Measurements from ENCODE around the gene REX1BD.

The REX1BD gene

DNA sequence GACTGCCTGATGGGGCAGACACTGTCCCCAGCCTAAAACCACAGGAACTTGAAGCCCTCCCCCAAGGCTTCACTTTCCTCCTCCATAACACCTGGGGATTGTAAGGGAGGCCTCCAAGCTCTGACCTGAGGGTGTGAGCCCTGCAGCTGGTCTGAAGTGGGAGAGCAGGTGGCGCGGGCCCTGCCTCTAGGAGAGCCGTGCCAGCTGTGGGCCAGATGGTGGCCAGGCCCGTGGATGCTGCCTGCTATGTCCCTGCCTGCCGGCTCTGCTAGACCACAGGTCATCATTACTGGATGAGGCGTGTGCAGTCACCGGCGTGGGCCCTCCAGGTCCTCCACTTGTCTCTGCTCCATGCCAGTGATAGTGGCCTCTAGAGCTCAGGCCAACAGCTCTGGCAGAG is 44.7 kb downstream of the REX1BD start:
- peaks cover 23% of the 10 kb centered on the region for H3K4me1 Mint-ChIP-seq (ENCODE audit: low read depth)
- H3K9me3 Mint-ChIP-seq = no peaks in the 10 kb centered on the region

DNA sequence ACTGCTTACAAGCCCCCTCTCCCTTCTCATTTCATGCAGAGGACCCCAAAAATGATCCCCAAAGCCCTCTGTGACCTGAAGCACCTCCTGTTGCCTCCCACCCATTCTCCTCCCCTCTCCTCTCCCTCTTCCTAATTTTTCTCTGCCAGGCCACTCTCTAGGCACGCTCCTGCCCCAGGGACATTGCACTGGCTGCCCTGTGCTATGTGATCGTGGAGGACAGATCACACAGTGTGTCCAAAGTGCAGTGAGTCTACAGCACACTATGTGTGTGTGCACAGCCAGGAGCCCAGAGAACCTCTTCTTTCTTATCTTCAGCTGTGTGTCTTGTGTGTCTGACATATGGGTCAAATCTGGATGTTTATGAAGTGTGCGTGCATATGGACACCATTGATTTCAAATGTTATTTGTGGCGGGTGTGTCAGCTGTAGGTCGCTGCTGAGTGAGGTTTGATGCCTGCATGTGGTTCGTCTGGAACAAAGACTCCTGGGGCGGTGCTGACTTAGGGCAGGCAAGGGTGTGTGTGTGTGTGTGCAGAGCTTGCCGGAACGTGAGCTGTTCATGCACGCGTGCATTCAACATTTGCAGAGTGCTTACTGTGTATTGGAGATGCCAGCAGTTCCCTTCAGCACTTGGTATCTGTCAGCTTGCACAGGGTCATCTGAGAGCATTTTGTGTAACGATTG is 46.2 kb downstream of the REX1BD start:
- no peaks in the 10 kb centered on the region for H3K9me3 Mint-ChIP-seq
- no peak for DNase-seq (ENCODE audit: low spot score)
- no peak overlapping the region for H3K27ac Mint-ChIP-seq
- peaks cover 26% of the 10 kb centered on the region for H3K4me1 Mint-ChIP-seq (ENCODE audit: low read depth)
- no peaks in the 10 kb centered on the region for H3K36me3 Mint-ChIP-seq (ENCODE audit: low read depth)
- peaks cover 14% of the 10 kb centered on the region for H3K27me3 Mint-ChIP-seq (ENCODE audit: low read depth)
- H3K4me3 Mint-ChIP-seq = no peak overlapping the region

More for the DNA sequence above, 44.7 kb downstream of the REX1BD start:
- H3K27ac Mint-ChIP-seq = no peak overlapping the region
- no peak overlapping the region for H3K4me3 Mint-ChIP-seq
- DNase-seq (ENCODE audit: low spot score) = no peak
- H3K36me3 Mint-ChIP-seq (ENCODE audit: low read depth) = no peaks in the 10 kb centered on the region
- peaks cover 18% of the 10 kb centered on the region for H3K27me3 Mint-ChIP-seq (ENCODE audit: low read depth)

GRCh38 chr19:18635831-18636182 is 47.2 kb downstream of the REX1BD start:
- peak overlapping the region; percentile 92 for H3K27ac Mint-ChIP-seq
- no peaks in the 10 kb centered on the region for H3K9me3 Mint-ChIP-seq
- H3K36me3 Mint-ChIP-seq (ENCODE audit: low read depth) = no peaks in the 10 kb centered on the region
- DNase-seq (ENCODE audit: low spot score) = no peak
- H3K27me3 Mint-ChIP-seq (ENCODE audit: low read depth) = peaks cover 10% of the 10 kb centered on the region
- peak overlapping the region; percentile 90 for H3K4me3 Mint-ChIP-seq
- peaks cover 27% of the 10 kb centered on the region for H3K4me1 Mint-ChIP-seq (ENCODE audit: low read depth)

DNA sequence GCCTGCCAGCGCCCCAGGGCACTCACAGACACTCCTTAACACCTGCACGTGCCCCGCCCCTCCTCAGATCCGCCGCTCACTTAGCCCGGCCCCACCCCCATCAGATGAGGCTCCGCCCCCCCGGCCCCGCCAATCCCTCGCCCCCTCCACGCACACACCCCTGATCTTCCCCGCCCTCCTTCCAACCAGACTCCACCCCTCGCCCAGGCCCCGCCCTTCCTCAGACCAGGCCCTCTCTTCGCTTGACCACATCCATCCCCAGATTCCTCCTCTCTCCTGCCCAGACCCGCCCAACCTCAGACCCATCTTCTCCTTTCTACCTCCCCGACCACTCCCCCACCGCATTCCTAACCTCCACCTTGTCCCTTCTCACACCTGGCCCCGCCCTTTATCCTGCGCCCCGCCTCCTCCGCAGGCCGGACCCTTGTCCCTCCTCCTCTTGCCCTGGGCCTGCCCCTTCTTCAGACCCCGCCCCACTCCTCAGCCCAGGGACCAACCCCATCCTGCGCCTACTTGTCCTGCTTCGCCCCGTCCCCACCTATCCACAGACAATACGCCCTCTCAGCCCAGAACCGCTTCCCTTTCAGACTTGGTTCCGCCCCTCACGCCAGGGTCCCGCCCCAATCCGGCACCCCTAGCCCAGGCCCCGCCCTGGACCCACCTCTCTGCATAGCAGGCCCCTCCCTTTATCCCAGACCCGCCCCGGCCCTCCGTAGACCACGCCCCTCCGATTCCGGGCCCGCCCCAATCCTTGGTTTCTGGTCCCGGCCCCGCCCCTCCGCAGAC is 47.8 kb downstream of the REX1BD start:
- Mint-ChIP-seq H3K27ac (peak overlapping the region; percentile 92), H3K9me3 (no peaks in the 10 kb centered on the region), H3K4me3 (peak overlapping the region; percentile 90), H3K4me1 (ENCODE audit: low read depth) (peaks cover 27% of the 10 kb centered on the region), H3K27me3 (ENCODE audit: low read depth) (peaks cover 10% of the 10 kb centered on the region), H3K36me3 (ENCODE audit: low read depth) (no peaks in the 10 kb centered on the region)
- DNase-seq (ENCODE audit: low spot score) = peak; percentile 95

GRCh38 chr19:18636969-18637629 is 48.5 kb downstream of the REX1BD start, which contains the start of gene KLHL26:
TSS of gene KLHL26 (plus strand) at chr19:18637028. CDS start at chr19:18637055, 27 bp downstream.
- H3K27me3 Mint-ChIP-seq (ENCODE audit: low read depth) = peaks cover 10% of the 10 kb centered on the region
- peak within 1 kb of the TSS; percentile 92 for H3K27ac Mint-ChIP-seq
- H3K4me1 Mint-ChIP-seq (ENCODE audit: low read depth) = peaks cover 27% of the 10 kb centered on the region
- DNase-seq (ENCODE audit: low spot score) = no peak
- peak within 1 kb of the TSS; percentile 90 for H3K4me3 Mint-ChIP-seq
- no peaks in the 10 kb centered on the region for H3K9me3 Mint-ChIP-seq
- H3K36me3 Mint-ChIP-seq (ENCODE audit: low read depth) = no peaks in the 10 kb centered on the region

- Mint-ChIP-seq H3K4me3 (peak overlapping the region; percentile 90), H3K9me3 (no peaks in the 10 kb centered on the region), H3K27ac (peak overlapping the region; percentile 77), H3K27me3 (ENCODE audit: low read depth) (peaks cover 10% of the 10 kb centered on the region), H3K36me3 (ENCODE audit: low read depth) (no peaks in the 10 kb centered on the region), H3K4me1 (ENCODE audit: low read depth) (peaks cover 27% of the 10 kb centered on the region)
- DNase-seq (ENCODE audit: low spot score) = no peak
Observed at GRCh38 chr19:18637673-18638630, 49.4 kb downstream of the REX1BD start.

- DNase-seq (ENCODE audit: low spot score) = no peak
- H3K36me3 Mint-ChIP-seq (ENCODE audit: low read depth) = no peaks in the 10 kb centered on the region
- peaks cover 5% of the 10 kb centered on the region for H3K27me3 Mint-ChIP-seq (ENCODE audit: low read depth)
- no peak overlapping the region for H3K4me3 Mint-ChIP-seq
- peaks cover 24% of the 10 kb centered on the region for H3K4me1 Mint-ChIP-seq (ENCODE audit: low read depth)
- no peak overlapping the region for H3K27ac Mint-ChIP-seq
- H3K9me3 Mint-ChIP-seq = no peaks in the 10 kb centered on the region
Observed at GRCh38 chr19:18639706-18640243, 51.2 kb downstream of the REX1BD start.

All from T-helper 2 cell treated with Interferon-gamma antibody and Interleukin-4, amounts not matched to agents 5 μg/mL and 100 μg/mL, for 36 hours (primary cell).